Activated CD4-positive, alpha-beta T cell treated with anti-CD3 and anti-CD28 coated beads for 1 hour (primary cell): ENCODE results near the gene PROCR.
"Not testable (repeated sequence)": the region's sequence is repeated elsewhere in the genome, so short reads cannot be mapped to it uniquely, and the experiment has no call there.

Source experiments
- DNase-seq: peaks from one replicate; pipeline ENCODE4 v3.0.0-alpha.2; 2020

The PROCR gene

GRCh38 chr20:35165221-35166185 lies 6.4 kb upstream of the PROCR start:
- no peak for DNase-seq

GRCh38 chr20:35166242-35166830 lies 5.5 kb upstream of the PROCR start:
- no peak for DNase-seq

GRCh38 chr20:35167787-35168186 lies 4.1 kb upstream of the PROCR start:
- no peak for DNase-seq

- not testable (repeated sequence) for DNase-seq
Measured at GRCh38 chr20:35168701-35169409, 3.0 kb upstream of the PROCR start.

GRCh38 chr20:35171438-35171752 lies 477 bp upstream of the PROCR start:
- no peak for DNase-seq

- DNase-seq, result no peak
Measured at GRCh38 chr20:35172434-35172806, 548 bp downstream of the PROCR start.

- DNase-seq, result no peak
Measured at GRCh38 chr20:35173576-35174192, 1.8 kb downstream of the PROCR start.

GRCh38 chr20:35174458-35175216 lies 2.8 kb downstream of the PROCR start:
- no peak for DNase-seq

- DNase-seq, result no peak
Measured at GRCh38 chr20:35176132-35176531, 4.3 kb downstream of the PROCR start.

- no peak for DNase-seq
Measured at GRCh38 chr20:35179292-35180212, 7.7 kb downstream of the PROCR start.

GRCh38 chr20:35180266-35180665 lies 8.4 kb downstream of the PROCR start:
- no peak for DNase-seq

- no peak for DNase-seq
Measured at GRCh38 chr20:35181731-35182130, 9.9 kb downstream of the PROCR start.

GRCh38 chr20:35186691-35187289 lies 14.9 kb downstream of the PROCR start:
- not testable (repeated sequence) for DNase-seq

GRCh38 chr20:35187584-35188190 lies 15.8 kb downstream of the PROCR start:
- no peak for DNase-seq

GRCh38 chr20:35189223-35189622 lies 17.4 kb downstream of the PROCR start:
- DNase-seq, result not testable (repeated sequence)

GRCh38 chr20:35190556-35190955 lies 18.7 kb downstream of the PROCR start:
- DNase-seq, result no peak

- no peak for DNase-seq
Measured at GRCh38 chr20:35191419-35192117, 19.7 kb downstream of the PROCR start.

GRCh38 chr20:35192118-35192872 lies 20.4 kb downstream of the PROCR start:
- DNase-seq, result no peak
